GM12872 (cell line): ENCODE data around the gene FUS.

ENCODE experiments used
- TF ChIP-seq, protein P1 (sequence below): IDR thresholded peaks from 3 replicates; pipeline ENCODE4 v1.5.1; 2011; ENCODE audit warnings: low read depth, mild to moderate bottlenecking, low read length, moderate library complexity; ENCODE audit not compliant: insufficient read depth

FUS gene

GRCh38 chr16:31186930-31187807 lies 7.2 kb downstream of the FUS start:
- TF ChIP-seq, protein P1, sequence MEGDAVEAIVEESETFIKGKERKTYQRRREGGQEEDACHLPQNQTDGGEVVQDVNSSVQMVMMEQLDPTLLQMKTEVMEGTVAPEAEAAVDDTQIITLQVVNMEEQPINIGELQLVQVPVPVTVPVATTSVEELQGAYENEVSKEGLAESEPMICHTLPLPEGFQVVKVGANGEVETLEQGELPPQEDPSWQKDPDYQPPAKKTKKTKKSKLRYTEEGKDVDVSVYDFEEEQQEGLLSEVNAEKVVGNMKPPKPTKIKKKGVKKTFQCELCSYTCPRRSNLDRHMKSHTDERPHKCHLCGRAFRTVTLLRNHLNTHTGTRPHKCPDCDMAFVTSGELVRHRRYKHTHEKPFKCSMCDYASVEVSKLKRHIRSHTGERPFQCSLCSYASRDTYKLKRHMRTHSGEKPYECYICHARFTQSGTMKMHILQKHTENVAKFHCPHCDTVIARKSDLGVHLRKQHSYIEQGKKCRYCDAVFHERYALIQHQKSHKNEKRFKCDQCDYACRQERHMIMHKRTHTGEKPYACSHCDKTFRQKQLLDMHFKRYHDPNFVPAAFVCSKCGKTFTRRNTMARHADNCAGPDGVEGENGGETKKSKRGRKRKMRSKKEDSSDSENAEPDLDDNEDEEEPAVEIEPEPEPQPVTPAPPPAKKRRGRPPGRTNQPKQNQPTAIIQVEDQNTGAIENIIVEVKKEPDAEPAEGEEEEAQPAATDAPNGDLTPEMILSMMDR = no peak

DNA sequence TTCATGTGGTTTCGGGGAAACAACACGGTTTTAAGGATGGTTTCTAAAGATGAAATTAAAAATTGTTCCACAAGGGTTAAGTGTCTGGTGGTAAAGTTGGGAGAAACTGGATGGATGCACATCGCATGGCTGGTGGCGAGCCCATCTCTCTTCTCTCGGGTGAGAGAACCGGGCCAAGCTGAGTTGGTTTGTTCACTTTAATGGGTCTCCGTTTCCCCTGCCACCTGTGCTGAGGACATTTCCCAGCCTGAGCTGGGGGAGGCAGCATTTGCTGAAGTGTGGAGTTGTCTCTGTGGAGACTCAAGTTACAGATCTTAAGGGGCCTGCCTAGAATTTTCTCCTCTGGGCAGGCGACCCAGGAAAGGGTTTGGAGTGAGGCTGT lies 7.9 kb downstream of the FUS start:
- TF ChIP-seq, protein P1 = no peak

DNA sequence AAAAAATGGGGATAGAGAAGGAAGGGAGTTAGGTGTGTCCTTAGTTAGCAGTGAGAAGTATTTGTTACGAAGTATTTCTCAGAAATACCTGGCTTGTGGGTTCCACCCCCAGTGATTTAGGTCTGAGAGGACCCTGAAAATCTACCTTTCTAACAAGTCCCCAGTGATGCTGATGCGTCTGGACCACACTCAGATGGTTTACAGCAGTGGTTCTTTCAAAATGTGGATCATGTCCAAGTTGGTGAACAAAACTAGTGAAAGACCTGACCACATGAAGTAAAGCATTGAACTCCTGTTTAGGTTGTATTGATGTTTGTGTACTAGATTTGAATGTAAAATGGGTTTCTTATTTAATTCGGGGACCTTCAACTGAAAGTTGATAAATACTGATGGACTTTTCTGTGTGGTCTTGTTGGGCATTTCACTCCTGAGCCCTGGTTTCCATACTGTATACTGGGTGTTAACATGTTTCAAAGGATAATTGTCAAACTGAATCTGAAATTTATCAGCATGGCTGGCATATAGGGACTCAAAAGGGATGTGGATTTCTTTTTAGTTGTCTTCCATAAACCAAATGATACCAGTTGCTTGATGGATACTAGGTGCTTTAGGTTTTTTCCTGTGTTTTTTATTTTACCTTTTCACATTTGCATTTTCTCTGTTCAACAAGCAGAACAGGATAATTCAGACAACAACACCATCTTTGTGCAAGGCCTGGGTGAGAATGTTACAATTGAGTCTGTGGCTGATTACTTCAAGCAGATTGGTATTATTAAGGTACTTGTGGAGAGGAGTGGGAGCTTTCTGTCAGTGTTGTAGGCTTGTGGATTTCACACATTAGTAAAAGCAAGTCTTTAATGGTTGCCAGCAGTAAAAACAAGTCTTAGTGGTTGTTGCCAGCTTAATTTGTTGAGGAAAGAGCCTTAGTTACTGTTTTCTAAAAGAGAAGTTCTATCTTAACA lies 8.8 kb downstream of the FUS start:
- TF ChIP-seq, protein P1 = no peak

GRCh38 chr16:31189412-31189778 lies 9.5 kb downstream of the FUS start:
- TF ChIP-seq, protein P1 = no peak

- TF ChIP-seq, protein P1 = no peak
These were observed 10.1 kb downstream of the FUS start for GRCh38 chr16:31190061-31190460.

DNA sequence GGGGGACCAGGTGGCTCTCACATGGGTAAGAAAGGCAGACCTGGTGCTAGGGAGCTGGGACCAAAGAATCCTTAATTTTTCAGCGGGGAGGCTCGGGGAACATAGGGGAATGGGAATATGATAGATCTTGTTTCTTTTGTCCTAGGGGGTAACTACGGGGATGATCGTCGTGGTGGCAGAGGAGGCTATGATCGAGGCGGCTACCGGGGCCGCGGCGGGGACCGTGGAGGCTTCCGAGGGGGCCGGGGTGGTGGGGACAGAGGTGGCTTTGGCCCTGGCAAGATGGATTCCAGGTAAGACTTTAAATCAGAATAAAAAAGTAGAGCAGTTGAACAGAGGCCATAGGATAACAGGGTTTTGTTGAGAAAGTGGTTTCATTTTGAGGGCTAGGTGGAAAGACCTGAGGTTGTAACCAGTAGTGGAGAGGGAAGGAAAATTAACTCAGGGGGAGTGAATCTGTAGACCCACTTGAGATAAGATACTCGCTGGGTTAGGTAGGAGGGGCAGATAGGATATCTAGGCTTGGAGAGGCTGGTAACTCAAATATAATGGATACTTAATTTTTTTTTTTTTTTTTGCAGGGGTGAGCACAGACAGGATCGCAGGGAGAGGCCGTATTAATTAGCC lies 11.0 kb downstream of the FUS start:
- TF ChIP-seq, protein P1 = no peak

GRCh38 chr16:31191697-31192428 lies 11.9 kb downstream of the FUS start:
- TF ChIP-seq, protein P1 = no peak
